Osteocyte (in vitro differentiated cells): ENCODE measurements around the gene ANKLE2. TPM values are rescaled to one million over a fixed set of nuclear protein-coding genes. Genes with fewer than 3 reads are reported as not detected.

ENCODE experiments used
- DNase-seq: peaks from one replicate; pipeline ENCODE4 v3.0.0; 2021; ENCODE audit warnings: mixed read lengths; ENCODE audit not compliant: unreplicated experiment; ENCODE audit errors: extremely low spot score
- H3K27ac Mint-ChIP-seq: one replicate; pipeline ENCODE4 v1.8.0; 2021; ENCODE audit warnings: mild to moderate bottlenecking, mixed read lengths; ENCODE audit not compliant: unreplicated experiment
- H3K27me3 Mint-ChIP-seq: one replicate; pipeline ENCODE4 v1.8.0; 2021; ENCODE audit warnings: mixed read lengths; ENCODE audit not compliant: unreplicated experiment
- H3K36me3 Mint-ChIP-seq: one replicate; pipeline ENCODE4 v1.8.0; 2021; ENCODE audit warnings: mixed read lengths; ENCODE audit not compliant: unreplicated experiment
- H3K4me1 Mint-ChIP-seq: one replicate; pipeline ENCODE4 v1.8.0; 2021; ENCODE audit warnings: mixed read lengths; ENCODE audit not compliant: unreplicated experiment
- H3K4me3 Mint-ChIP-seq: one replicate; pipeline ENCODE4 v1.8.0; 2021; ENCODE audit warnings: mild to moderate bottlenecking, moderate library complexity, mixed read lengths; ENCODE audit not compliant: unreplicated experiment
- H3K9me3 Mint-ChIP-seq: one replicate; pipeline ENCODE4 v1.8.0; 2021; ENCODE audit warnings: mixed read lengths; ENCODE audit not compliant: unreplicated experiment
- total RNA-seq: library from RNA; stranded (reverse); gene quantifications from 2 replicates; pipeline ENCODE4 v1.2.1, GENCODE V29; 2021
- TF ChIP-seq, protein P1 (sequence below): fragments of 200-600 bp; sonication (generic); IDR thresholded peaks from 2 replicates; pipeline ENCODE4 v1.5.0; 2021; ENCODE audit warnings: antibody characterized with exemption, mild to moderate bottlenecking, moderate library complexity

ANKLE2 gene
- total RNA-seq, 1 donor from 2014 or later, result 70.0 TPM

GRCh38 chr12:132774646-132775275 is 13.1 kb upstream of the ANKLE2 start:
- TF ChIP-seq, protein P1, sequence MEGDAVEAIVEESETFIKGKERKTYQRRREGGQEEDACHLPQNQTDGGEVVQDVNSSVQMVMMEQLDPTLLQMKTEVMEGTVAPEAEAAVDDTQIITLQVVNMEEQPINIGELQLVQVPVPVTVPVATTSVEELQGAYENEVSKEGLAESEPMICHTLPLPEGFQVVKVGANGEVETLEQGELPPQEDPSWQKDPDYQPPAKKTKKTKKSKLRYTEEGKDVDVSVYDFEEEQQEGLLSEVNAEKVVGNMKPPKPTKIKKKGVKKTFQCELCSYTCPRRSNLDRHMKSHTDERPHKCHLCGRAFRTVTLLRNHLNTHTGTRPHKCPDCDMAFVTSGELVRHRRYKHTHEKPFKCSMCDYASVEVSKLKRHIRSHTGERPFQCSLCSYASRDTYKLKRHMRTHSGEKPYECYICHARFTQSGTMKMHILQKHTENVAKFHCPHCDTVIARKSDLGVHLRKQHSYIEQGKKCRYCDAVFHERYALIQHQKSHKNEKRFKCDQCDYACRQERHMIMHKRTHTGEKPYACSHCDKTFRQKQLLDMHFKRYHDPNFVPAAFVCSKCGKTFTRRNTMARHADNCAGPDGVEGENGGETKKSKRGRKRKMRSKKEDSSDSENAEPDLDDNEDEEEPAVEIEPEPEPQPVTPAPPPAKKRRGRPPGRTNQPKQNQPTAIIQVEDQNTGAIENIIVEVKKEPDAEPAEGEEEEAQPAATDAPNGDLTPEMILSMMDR, result no peak
- Mint-ChIP-seq H3K36me3 (peaks cover 40% of the 10 kb centered on the region), H3K9me3 (no peaks in the 10 kb centered on the region), H3K27ac (no peak overlapping the region), H3K27me3 (no peaks in the 10 kb centered on the region), H3K4me3 (no peak overlapping the region), H3K4me1 (no peaks in the 10 kb centered on the region)
- DNase-seq, result no peak

GRCh38 chr12:132774159-132774558 is 12.5 kb upstream of the ANKLE2 start:
- Mint-ChIP-seq H3K27ac (no peak overlapping the region), H3K4me3 (no peak overlapping the region), H3K4me1 (no peaks in the 10 kb centered on the region), H3K36me3 (peaks cover 41% of the 10 kb centered on the region), H3K27me3 (no peaks in the 10 kb centered on the region), H3K9me3 (no peaks in the 10 kb centered on the region)
- TF ChIP-seq, protein P1, result no peak
- DNase-seq, result no peak

GRCh38 chr12:132773077-132773955 is 11.7 kb upstream of the ANKLE2 start:
- Mint-ChIP-seq H3K4me3 (no peak overlapping the region), H3K9me3 (no peaks in the 10 kb centered on the region), H3K27ac (no peak overlapping the region), H3K4me1 (no peaks in the 10 kb centered on the region), H3K27me3 (no peaks in the 10 kb centered on the region), H3K36me3 (peaks cover 48% of the 10 kb centered on the region)
- TF ChIP-seq, protein P1, result no peak
- no peak for DNase-seq

DNA sequence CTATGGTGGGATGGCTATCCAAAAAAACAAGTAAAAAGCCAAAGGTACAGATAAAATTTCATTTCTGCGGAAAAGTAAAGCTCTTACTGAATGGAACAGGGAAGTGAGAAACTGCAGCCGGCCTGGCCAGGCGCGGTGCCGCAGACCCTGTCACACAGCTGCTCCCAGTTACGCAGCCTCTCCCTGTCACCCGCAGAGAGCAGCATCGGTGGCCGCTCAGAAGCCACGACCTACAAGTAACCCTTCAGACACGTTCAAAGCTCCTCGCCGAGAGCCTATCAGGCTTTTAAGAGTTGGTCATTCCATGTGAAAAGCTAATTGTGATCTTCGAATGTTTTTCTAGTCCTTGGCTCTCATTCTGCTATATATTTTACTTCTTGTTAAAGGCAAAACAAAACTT is 11.0 kb upstream of the ANKLE2 start:
- Mint-ChIP-seq H3K9me3 (no peaks in the 10 kb centered on the region), H3K27me3 (no peaks in the 10 kb centered on the region), H3K36me3 (peaks cover 50% of the 10 kb centered on the region), H3K4me3 (no peak overlapping the region), H3K27ac (no peak overlapping the region), H3K4me1 (peaks cover 2% of the 10 kb centered on the region)
- DNase-seq, result no peak
- TF ChIP-seq, protein P1, result no peak
